NOMO-1 (cell line): ENCODE results near the gene ZNF580.

Source experiments
- DNase-seq, 2 experiments: peaks; one replicate each; lab custom pipeline; 2025; ENCODE audit not compliant: unreplicated experiment in 2 of 2; lab: John Stamatoyannopoulos, UW

Gene ZNF580

GRCh38 chr19:55674841-55675660 lies 34.2 kb downstream of the ZNF580 start, which contains the start of gene EPN1:
TSS of gene EPN1 (plus strand) at chr19:55675226. CDS start at chr19:55678628, 3,402 bp downstream.
- peak; percentile 95 to 96 for DNase-seq

- no peak for DNase-seq
These were observed 35.0 kb downstream of the ZNF580 start for GRCh38 chr19:55675661-55676354.

- DNase-seq: no peak
These were observed 35.6 kb downstream of the ZNF580 start for GRCh38 chr19:55676383-55676782.

- no peak for DNase-seq
These were observed 36.2 kb downstream of the ZNF580 start for GRCh38 chr19:55676889-55677505.

- no peak for DNase-seq
These were observed 36.8 kb downstream of the ZNF580 start for GRCh38 chr19:55677572-55678028.

- peak; percentile 93 to 94 for DNase-seq
These were observed 37.4 kb downstream of the ZNF580 start for GRCh38 chr19:55678121-55678671.

GRCh38 chr19:55679343-55680257 lies 38.8 kb downstream of the ZNF580 start:
- DNase-seq: no peak

GRCh38 chr19:55680339-55681130 lies 39.7 kb downstream of the ZNF580 start:
- DNase-seq: no peak

GRCh38 chr19:55681131-55682092 lies 40.6 kb downstream of the ZNF580 start:
- no peak for DNase-seq

GRCh38 chr19:55683449-55684261 lies 42.9 kb downstream of the ZNF580 start:
- DNase-seq: no peak

- DNase-seq: no peak
These were observed 44.3 kb downstream of the ZNF580 start for GRCh38 chr19:55684946-55685681.

- no peak for DNase-seq
These were observed 45.0 kb downstream of the ZNF580 start for GRCh38 chr19:55685776-55686175.

- no peak for DNase-seq
These were observed 45.7 kb downstream of the ZNF580 start for GRCh38 chr19:55686311-55687050.

- no peak for DNase-seq
These were observed 46.7 kb downstream of the ZNF580 start for GRCh38 chr19:55687281-55688201.
